NK-92 (cell line): Measurements from ENCODE around the gene DPEP1.
"Not testable (repeated sequence)": the region's sequence is repeated elsewhere in the genome, so short reads cannot be mapped to it uniquely, and the experiment has no call there.

ENCODE experiments used
- DNase-seq: peaks from one replicate; lab custom pipeline; 2025; ENCODE audit not compliant: unreplicated experiment; lab: John Stamatoyannopoulos, UW

DPEP1 gene

GRCh38 chr16:89618109-89618998 is 4.9 kb downstream of the DPEP1 start:
- no peak for DNase-seq

DNA sequence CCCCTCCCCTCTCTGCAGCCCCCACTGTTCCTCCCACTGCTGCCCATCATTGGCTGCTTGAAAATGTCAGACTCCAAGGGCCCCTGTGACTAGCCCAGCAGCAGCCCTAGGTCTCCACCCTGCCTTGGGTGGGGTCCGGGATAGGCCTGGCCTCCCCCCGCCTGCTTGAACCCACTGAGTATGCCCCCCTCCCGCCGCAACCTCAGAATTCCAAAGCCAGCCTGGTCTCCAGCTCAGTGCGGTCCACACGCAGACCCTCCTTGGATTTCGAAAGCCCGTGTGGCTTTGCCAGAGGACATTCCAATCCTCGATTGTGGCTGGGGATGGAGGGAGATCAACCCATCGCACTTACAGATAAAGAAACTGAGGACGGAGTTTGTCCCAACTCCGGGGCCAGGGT is 6.4 kb downstream of the DPEP1 start:
- DNase-seq = no peak

DNA sequence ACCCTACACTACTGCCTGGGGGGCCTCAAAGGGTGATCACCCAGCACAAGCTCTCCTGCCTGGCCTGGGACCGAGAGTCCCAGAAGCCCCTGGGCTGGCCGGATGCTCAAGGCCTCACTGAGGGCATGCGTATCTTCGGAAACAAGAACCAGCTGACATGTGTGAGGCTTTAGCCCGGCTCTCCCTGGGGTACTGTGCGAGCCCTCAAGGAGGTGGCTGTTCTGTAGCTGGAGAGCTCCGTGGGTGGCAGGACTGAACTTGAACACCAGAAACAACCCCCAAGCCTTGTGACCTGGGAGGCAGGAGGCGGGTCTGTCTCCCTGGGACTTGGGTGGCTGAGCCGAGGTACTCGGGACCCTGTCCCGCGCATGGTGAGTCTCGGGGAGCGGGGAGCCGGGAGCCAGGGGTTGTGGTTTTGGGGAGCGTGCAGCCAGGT is 7.0 kb downstream of the DPEP1 start:
- DNase-seq = no peak

DNA sequence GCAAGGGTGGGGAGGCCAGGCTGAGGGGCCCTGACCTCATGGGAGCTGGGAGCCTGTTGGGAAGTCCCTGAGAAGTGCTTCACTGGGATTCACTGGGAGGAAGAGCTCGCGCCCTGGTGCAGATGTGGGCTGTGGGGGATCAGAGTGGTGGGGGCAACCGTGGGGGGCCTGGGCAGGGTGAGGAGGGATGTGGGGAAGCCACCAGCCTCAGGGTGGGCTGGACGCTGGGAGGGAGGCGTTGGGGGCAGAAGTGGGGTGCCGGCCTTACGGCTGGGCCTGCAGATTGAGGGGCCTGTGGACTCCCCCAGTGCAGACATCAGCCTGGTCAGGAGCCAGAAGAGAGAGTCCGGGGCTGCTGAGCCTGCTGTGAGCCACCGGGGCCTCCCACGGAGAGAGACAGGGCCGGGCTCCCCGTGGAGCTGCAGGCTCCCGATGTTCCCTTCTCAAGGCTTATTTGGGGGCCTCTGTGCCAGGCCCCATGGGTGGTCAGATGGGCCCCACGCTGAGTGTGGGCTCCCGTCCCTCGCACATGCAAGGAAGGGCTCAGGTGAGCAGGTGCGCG is 7.8 kb downstream of the DPEP1 start:
- no peak for DNase-seq

GRCh38 chr16:89621698-89622409 is 8.4 kb downstream of the DPEP1 start:
- no peak for DNase-seq

GRCh38 chr16:89623511-89624261 is 10.2 kb downstream of the DPEP1 start:
- DNase-seq = no peak

DNA sequence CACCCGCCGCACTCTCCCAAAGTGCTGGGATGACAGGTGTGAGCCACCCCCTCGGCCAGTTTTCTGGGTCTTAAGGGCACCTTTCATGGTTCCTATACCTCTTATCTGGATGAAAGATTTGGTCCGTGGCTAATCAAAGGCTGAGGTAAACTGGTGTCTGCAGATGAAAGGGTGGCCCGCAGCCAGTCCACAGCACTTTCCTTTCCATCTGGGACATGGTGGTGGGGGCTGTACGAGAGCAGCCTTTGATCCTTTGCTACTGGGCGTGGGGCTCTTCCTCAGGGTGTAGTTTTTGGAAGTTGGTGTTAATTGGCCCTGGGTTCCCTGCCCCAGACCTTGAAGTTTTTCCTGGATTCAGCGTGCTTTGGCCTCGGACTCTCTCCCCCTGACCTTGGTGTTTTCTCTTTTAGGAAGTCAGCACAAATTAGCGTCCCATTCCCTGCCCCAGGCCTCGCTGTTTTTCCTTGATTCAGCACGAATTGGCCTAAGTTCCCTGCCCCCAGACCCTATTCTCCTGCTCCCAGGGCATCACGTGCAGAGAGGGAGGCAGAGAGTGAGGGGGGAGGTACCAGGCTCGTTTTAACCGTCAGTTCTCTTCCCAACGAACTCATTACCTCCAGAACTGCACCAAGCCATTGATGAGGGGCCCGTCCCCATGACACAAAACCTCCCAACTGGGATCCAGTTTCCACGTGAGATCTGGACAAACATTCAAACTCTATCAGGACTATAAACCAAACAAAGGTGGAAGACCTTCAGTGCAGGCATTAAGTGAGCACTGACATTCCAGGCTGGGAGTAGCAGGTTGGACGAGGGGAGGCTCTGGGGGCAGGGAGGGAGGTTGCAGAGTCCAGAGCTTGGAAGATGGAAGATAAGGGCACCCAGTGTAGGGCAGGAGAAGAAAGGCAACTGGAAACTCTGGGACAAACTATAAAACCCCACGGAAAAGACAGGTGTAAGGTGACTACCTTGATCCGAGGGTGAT is 11.6 kb downstream of the DPEP1 start:
- DNase-seq = no peak

DNA sequence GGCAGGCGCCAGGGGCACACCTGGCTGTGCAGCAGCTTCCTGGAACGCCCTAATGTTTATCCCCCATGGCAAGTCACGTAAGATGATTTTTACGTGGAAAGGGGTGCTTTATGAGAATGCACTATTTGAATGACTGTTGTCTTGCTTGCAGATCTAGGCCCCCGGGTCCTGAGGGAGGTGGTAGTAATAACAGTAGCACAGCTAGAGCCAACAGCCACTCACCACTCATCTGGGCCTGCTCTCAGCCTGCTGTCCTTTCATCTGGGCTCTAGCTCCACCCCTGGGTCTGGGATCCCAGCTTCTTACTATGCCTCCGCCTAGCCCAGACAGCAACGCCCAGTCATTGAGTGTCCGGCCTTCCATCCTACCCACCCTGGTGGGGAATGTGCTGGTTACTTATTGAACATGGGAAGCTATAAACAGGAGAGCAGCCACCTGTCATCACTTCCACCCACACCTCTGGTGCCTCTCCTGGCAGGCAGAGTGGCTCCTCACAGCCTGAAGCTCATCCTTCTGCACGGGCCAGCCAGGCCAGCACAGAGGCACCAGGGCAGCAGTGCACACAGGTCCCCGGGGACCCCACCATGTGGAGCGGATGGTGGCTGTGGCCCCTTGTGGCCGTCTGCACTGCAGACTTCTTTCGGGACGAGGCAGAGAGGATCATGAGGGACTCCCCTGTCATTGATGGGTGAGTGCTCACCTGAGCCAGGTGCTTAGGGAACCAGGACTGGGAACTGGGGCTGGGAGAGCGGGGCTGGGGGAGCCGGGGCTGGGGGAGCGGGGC is 16.6 kb downstream of the DPEP1 start:
- DNase-seq = no peak

DNA sequence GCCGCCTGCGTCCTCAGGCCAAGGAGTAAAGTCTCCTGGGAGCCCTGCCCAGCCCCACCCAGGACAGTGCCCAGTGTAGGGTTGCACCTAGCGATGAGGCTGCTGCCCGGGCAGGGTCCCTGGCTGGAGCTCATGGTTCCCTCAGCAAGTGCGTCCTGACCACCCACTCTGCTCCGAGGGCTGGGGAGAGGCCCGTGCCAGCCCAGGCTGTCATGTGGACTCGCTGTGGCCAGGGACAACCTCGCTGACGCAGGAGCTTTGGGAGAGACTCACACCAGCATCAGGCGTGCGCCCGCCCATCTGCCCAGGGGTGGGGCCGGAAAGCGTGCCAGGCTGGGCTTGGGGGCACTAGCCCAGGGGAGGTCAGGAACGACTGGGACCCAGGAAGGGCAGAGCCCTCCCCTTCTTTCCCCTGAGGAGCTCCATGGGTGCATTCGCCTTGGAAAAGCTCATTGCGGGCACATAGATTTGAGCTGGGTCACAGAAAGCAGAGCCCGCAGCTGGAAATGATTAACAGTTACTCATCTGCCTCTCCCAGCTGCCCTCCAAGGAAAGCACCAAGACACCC is 19.7 kb downstream of the DPEP1 start:
- no peak for DNase-seq

DNA sequence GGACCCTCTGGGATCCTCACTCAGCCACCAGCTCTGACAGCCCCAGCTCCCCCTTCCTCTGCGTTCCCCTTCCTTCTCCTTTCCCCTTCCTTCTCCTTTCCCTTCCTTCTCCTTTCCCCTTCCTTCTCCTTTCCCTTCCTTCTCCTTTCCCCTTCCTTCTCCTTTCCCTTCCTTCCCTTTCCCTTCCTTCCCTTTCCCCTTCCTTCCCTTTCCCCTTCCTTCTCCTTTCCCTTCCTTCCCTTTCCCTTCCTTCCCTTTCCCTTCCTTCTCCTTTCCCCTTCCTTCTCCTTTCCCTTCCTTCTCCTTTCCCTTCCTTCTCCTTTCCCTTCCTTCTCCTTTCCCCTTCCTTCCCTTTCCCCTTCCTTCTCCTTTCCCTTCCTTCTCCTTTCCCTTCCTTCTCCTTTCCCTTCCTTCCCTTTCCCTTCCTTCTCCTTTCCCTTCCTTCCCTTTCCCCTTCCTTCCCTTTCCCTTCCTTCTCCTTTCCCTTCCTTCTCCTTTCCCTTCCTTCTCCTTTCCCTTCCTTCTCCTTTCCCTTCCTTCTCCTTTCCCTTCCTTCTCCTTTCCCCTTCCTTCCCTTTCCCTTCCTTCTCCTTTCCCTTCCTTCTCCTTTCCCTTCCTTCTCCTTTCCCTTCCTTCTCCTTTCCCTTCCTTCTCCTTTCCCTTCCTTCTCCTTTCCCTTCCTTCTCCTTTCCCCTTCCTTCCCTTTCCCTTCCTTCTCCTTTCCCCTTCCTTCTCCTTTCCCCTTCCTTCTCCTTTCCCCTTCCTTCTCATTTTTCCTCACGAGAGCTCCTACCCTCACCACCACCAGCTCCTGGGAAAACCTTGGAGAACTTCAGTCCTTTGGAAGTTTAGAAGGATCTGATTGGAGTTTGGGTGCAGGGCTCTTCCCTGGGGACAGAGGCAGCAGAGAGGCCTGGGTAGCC is 21.3 kb downstream of the DPEP1 start:
- not testable (repeated sequence) for DNase-seq

GRCh38 chr16:89636663-89637062 is 23.2 kb downstream of the DPEP1 start:
- DNase-seq = no peak

DNA sequence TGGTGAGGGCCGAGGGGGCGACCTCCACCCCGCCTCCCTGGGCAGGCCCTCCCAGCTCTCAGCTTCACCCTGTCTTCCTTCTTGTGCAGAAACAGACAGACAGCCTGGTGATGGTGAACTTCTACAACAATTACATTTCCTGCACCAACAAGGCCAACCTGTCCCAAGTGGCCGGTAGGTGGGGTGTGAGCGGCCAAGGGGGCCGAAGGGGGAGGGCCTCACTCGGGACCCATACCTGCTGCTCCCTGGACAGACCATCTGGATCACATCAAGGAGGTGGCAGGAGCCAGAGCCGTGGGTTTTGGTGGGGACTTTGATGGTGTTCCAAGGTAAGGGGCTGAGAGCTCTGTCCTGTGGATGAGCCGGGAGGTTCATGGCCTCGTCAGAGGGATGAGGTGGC is 23.9 kb downstream of the DPEP1 start:
- DNase-seq = no peak

GRCh38 chr16:89638455-89638854 is 25.0 kb downstream of the DPEP1 start:
- DNase-seq = no peak

DNA sequence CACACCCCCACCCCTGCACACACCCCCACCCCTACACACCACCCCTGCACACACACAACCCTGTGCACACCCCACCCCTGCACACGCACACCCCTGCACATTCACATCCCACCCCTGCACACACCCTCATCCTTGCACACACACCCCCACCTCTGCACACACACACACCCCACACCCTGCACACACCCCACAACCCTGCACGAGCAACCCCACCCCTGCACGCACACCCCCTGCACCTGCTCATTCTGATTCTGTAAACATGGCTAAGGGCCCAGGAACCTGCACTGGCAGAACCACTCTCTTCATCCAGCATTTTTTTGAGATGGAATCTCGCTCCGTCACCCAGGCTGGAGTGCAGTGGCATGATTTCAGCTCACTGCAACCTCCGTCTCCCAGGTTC is 25.9 kb downstream of the DPEP1 start:
- DNase-seq = no peak

DNA sequence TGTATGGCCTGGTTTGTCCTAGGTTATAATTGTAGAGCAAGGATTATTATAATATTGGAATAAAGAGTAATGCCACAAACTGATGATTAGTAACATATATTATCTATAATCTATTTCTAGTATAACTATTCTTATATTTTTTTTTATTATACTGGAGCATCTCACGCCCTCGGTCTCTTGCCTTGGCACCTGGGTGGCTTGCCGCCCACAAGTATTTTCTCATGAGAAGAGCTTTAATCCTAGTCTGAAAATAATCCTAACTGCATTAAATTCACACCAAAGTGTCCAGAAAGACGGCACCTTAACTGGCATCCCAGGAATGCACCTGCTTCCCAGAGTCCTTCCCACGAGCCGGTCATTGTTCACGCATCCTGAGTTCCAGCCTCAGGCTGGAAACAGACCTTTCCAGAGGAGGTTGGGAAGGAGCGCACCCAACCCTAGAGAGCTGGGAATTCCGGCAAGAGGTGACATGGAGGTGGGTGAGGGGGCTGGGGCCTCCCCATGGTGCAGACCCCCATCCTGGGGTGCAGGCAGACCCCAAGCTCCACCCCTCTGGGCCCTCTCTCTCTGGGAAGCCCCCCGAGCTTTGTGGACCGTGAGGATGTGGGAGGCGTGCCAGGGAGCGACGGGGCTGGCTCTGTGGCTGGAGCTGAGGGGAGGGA is 28.1 kb downstream of the DPEP1 start:
- DNase-seq = no peak

GRCh38 chr16:89642574-89642973 is 29.1 kb downstream of the DPEP1 start:
- DNase-seq = no peak

DNA sequence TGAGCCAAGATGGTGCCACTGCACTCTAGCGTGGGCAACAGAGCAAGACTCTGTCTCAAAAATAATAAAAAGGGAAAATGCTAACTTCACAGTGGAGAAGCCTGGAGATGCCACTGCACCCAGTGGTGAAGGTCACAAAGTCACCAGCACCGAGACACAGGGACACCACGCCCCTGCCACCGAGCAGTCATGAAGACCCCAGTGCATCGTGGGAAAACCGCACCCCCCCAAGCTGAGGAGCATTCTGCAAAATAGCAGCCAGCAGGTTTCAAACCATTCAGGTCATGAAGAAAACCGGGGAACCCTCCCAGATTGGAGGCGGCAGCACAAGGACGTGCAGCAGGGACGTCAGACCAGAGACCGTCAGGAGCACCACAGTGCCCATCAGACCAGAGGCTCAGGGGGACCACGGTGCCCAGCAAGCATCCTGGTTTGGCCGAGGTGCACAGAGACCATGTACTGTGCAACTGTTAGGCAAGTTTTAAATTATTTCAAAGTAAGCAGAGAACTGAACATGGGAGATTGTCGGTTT is 30.4 kb downstream of the DPEP1 start:
- no peak for DNase-seq
